HepG2 (cell line): ENCODE measurements around the gene MAGI1.

ENCODE experiments used
- ATF6 ChIP-seq: sonication (generic); formaldehyde crosslinking; conservative IDR thresholded peaks from 2 replicates; pipeline ENCODE4 v1.4.0; 2020; ENCODE audit warnings: missing genetic modification reagents
- CEBPB ChIP-seq: IDR thresholded peaks from 2 replicates; pipeline ENCODE4 v1.6.1; 2011; ENCODE audit warnings: low read depth, low read length, improper control_type of control experiment, borderline replicate concordance
- EZH2 ChIP-seq: conservative IDR thresholded peaks from 2 replicates; pipeline ENCODE4 v1.6.1; 2012; ENCODE audit warnings: mild to moderate bottlenecking, low read depth, low read length, moderate library complexity
- FOXK2 ChIP-seq: fragments of 450-650 bp; IDR thresholded peaks from 2 replicates; pipeline ENCODE4 v1.6.1; 2016
- JUND ChIP-seq: sonication (generic); formaldehyde crosslinking; IDR thresholded peaks from 2 replicates; pipeline ENCODE4 v1.8.0; 2022; ENCODE audit warnings: mild to moderate bottlenecking, missing genetic modification reagents
- KDM4B ChIP-seq: sonication (generic); formaldehyde crosslinking; IDR thresholded peaks from 2 replicates; pipeline ENCODE4 v1.4.0; 2020; ENCODE audit warnings: missing genetic modification reagents
- MED13 ChIP-seq: sonication (generic); formaldehyde crosslinking; IDR thresholded peaks from 2 replicates; pipeline ENCODE4 v1.5.0; 2020; ENCODE audit warnings: missing genetic modification reagents
- POLR2A ChIP-seq, 2 experiments: IDR thresholded peaks; 2 replicates each; pipeline ENCODE4 v1.6.1; 2011; ENCODE audit warnings: low read depth in 2 of 2, low read length in 2 of 2, mild to moderate bottlenecking in 1 of 2, moderate library complexity in 1 of 2; ENCODE audit not compliant: insufficient read depth in 1 of 2
- SIN3A ChIP-seq: IDR thresholded peaks from 2 replicates; pipeline ENCODE4 v1.6.1; 2011; ENCODE audit warnings: low read depth, mild to moderate bottlenecking, control low read depth, low read length, borderline replicate concordance
- ZBTB49 ChIP-seq: sonication (generic); formaldehyde crosslinking; IDR thresholded peaks from 2 replicates; pipeline ENCODE4 v1.4.0; 2020; ENCODE audit warnings: missing genetic modification reagents, borderline replicate concordance
- ZNF10 ChIP-seq: sonication (generic); formaldehyde crosslinking; IDR thresholded peaks from 2 replicates; pipeline ENCODE4 v1.4.0; 2020; ENCODE audit warnings: mild to moderate bottlenecking, low read depth, missing genetic modification reagents, borderline replicate concordance
- ZNF609 ChIP-seq: sonication (generic); formaldehyde crosslinking; IDR thresholded peaks from 2 replicates; pipeline ENCODE4 v1.4.0; 2020; ENCODE audit warnings: mild to moderate bottlenecking, missing genetic modification reagents, borderline replicate concordance
- ZSCAN22 ChIP-seq: sonication (generic); formaldehyde crosslinking; IDR thresholded peaks from 2 replicates; pipeline ENCODE4 v1.4.0; 2020; ENCODE audit warnings: mild to moderate bottlenecking, missing genetic modification reagents

GRCh38 chr3:65439641-65440284 lies 599.0 kb downstream of the MAGI1 start:
- no peak for TF ChIP-seq ZNF609 (CRISPR knock-in tag)
- TF ChIP-seq ZNF10 (CRISPR knock-in tag): no peak
- TF ChIP-seq MED13 (CRISPR knock-in tag): no peak
- TF ChIP-seq SIN3A: no peak
- TF ChIP-seq CEBPB: no peak
- TF ChIP-seq EZH2: no peak
- no peak for TF ChIP-seq ZBTB49 (CRISPR knock-in tag)
- no peak for TF ChIP-seq FOXK2
- TF ChIP-seq ZSCAN22 (CRISPR knock-in tag): no peak
- TF ChIP-seq ATF6: no peak
- no peak for TF ChIP-seq JUND (CRISPR knock-in tag)
- no peak for TF ChIP-seq KDM4B (CRISPR knock-in tag)
- TF ChIP-seq POLR2A (IDR thresholded peaks at IDR 0.05; ENCODE audit: insufficient read depth in 1 of 2, low read depth in 2 of 2, low read length in 2 of 2): no peak
